ENCODE data around the gene CLEC6A. TPM values are rescaled to one million over a fixed set of nuclear protein-coding genes. Genes with fewer than 3 reads are reported as not detected.
"Not testable (repeated sequence)": the region's sequence is repeated elsewhere in the genome, so short reads cannot be mapped to it uniquely, and the experiment has no call there.

CLEC6A gene
- total RNA-seq, 2 donors from 2014 or later: not detected

DNA sequence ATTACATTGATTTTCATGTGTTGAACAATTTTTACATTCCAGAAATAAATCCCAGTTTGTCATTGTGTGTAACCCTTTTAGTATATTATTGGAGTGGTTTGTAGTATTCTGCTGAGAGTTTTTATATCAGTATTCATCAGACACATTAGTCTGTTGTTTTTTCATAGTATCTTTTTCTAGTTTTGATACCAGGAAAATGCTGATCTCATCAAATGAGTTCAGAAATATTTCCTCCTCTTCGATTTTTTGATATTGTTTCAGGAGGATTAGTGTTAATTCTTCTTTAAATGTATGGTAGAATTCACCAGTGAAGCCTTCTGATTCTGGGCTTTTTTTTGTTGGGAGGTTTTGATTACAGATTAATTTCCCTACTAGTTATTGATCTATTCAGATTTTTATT lies 15.3 kb downstream of the CLEC6A start:
- Mint-ChIP-seq H3K27ac (no peak overlapping the region), H3K4me3 (no peak overlapping the region), H3K36me3 (ENCODE audit: low read depth) (no peaks in the 10 kb centered on the region), H3K27me3 (peaks cover 13% of the 10 kb centered on the region), H3K4me1 (no peaks in the 10 kb centered on the region), H3K9me3 (peaks cover 7% of the 10 kb centered on the region)
- ATAC-seq (replicated peaks): no peak

DNA sequence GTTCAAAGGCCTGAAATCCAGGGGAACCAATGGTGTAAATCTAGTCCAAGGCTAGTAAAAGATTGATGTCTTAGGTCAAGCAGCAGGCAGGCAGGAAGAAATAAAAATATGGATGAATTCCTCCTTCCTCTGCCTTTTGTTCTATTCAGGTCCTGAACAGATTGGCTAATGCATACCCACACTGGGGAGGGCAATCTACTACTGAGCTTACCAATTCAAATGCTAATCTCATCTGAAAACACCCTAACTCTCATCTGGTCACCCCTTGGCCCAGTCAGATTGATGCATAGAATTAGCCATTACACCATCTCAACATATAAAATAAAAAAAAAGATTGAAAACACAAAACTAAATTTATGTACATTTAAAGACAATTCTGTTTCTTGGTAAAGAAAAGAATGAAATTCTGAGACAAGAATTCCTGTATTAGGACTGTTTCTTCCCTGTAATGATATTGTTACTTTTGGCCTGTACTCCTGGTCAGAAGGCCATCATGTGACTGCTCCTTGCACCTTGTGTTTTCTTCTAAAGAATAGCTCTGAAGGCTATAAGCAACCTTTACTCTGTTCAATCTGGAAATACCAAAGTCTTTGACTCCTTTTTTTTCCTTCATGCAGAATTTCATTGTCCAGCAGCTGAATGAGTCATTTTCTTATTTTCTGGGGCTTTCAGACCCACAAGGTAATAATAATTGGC lies 19.9 kb downstream of the CLEC6A start:
- H3K27me3 Mint-ChIP-seq: peaks cover 13% of the 10 kb centered on the region
- H3K9me3 Mint-ChIP-seq: no peaks in the 10 kb centered on the region
- H3K27ac Mint-ChIP-seq: no peak overlapping the region
- H3K4me3 Mint-ChIP-seq: no peak overlapping the region
- no peak for ATAC-seq (replicated peaks)
- H3K36me3 Mint-ChIP-seq (ENCODE audit: low read depth): no peaks in the 10 kb centered on the region
- H3K4me1 Mint-ChIP-seq: no peaks in the 10 kb centered on the region

DNA sequence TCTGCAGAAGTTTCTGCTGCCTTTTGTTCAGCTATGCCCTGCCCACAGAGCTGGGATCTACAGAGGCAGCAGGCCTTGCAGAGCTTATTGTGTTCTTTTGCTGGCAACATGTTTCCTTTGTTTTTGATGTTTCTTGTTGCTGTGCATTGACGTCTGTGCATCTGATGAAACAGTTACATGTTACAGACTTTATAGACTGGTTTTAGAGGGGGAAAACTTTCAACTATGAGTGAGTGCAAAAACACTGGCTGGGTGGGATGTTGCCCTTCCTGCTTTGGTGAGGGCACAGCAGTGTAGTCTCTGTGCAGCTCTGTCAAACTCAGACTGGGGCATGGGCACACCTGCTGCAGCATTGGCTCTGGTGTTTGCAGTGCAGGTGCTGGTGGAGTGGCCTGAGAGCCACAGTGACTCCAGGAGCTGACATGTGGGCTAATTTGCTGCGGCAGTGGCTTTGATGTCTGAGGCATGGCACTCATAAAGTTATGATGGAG lies 26.9 kb downstream of the CLEC6A start:
- no peak overlapping the region for H3K27ac Mint-ChIP-seq
- H3K27me3 Mint-ChIP-seq: peaks cover 3% of the 10 kb centered on the region
- ATAC-seq (replicated peaks): peak; percentile 18
- no peaks in the 10 kb centered on the region for H3K9me3 Mint-ChIP-seq
- H3K4me3 Mint-ChIP-seq: no peak overlapping the region
- H3K4me1 Mint-ChIP-seq: peaks cover 14% of the 10 kb centered on the region
- no peaks in the 10 kb centered on the region for H3K36me3 Mint-ChIP-seq (ENCODE audit: low read depth)

DNA sequence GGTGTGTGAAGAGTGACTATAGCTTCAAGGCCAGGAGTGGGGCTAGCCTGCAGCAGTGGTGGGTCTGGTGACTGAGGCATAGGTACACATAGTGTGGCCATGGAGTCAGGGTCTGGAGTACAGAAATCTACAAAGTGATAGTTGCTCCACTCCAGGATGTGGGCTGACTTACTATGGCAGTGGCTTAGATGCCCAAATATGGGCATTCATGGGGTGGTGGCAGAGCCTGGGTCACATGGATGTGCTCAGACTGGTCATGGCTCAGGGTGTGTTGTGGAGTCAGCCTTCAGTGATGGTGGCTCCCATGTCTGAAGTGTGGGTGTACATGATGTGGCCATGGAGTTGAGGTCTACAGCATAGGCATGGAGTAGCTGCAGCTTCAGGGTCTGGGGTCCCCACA lies 27.3 kb downstream of the CLEC6A start:
- Mint-ChIP-seq H3K36me3 (ENCODE audit: low read depth) (no peaks in the 10 kb centered on the region), H3K4me1 (peaks cover 14% of the 10 kb centered on the region), H3K9me3 (no peaks in the 10 kb centered on the region), H3K4me3 (no peak overlapping the region), H3K27ac (no peak overlapping the region), H3K27me3 (peaks cover 3% of the 10 kb centered on the region)
- peak; percentile 91 for ATAC-seq (replicated peaks)

DNA sequence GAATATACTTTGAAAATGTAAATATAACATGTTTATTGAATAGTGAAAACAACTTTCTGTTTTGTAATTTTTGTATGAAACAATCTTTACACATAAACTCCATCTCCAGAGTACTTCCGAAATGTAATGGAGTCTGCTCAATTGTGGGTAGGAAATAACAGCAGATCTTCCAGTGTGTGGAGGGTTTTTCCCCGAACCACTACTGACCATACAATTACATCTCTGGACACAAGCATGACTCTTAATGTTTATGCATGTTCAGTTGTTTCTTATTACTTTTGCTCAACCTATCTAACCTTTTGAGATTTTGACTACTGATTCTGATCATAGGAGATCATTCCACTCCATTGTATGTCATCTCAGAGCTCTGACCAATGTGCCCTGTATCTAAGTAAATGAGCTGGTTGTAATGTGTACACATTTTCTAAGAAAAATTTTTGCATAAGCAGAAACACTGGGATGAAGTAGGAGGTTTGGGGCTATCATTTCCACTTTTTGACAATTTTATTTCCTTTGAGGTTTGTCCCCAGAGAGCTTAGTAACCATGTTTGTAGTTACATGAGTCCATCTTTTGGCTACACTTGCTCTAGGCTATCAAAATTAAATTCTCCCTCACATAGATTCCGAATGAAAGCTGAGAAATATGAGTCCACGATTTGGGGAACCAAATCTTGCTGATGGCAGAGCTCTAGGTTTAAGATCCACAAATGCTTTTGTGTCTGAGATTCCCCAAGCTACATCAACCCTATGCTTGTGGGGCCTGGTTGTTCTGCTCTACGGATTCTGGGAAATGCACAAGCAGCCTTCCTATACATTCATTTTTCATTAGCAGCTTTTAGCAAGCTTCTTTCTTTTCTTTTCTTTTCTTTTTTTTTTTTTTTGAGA lies 36.1 kb downstream of the CLEC6A start:
- H3K4me1 Mint-ChIP-seq: peaks cover 13% of the 10 kb centered on the region
- peak overlapping the region; percentile 75 for H3K27ac Mint-ChIP-seq
- H3K9me3 Mint-ChIP-seq: no peaks in the 10 kb centered on the region
- no peaks in the 10 kb centered on the region for H3K27me3 Mint-ChIP-seq
- no peaks in the 10 kb centered on the region for H3K36me3 Mint-ChIP-seq (ENCODE audit: low read depth)
- H3K4me3 Mint-ChIP-seq: peak overlapping the region; percentile 39
- peak; percentile 37 for ATAC-seq (replicated peaks)

DNA sequence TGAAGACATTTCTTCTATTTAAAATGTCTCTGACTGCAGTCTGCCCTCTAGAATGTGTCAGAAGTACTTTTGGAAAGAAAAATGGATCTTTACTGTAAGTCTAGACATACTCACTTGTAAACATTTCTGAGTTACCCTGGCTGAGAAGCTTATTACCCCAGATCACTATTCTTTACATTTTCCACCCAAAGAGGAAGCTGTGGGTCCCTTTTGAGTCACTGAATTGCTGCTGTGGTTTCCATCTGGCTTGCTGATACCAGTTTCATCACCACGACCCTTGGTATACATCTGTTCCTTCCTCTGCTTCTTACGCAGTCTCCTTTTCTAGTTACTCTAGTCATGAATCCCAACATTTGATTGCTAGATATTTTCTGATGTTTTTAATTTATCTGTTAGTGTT lies 37.3 kb downstream of the CLEC6A start:
- Mint-ChIP-seq H3K4me3 (peak overlapping the region; percentile 39), H3K36me3 (ENCODE audit: low read depth) (no peaks in the 10 kb centered on the region), H3K27me3 (peaks cover 3% of the 10 kb centered on the region), H3K27ac (peak overlapping the region; percentile 75), H3K4me1 (peaks cover 13% of the 10 kb centered on the region), H3K9me3 (no peaks in the 10 kb centered on the region)
- ATAC-seq (replicated peaks): peak; percentile 98

DNA sequence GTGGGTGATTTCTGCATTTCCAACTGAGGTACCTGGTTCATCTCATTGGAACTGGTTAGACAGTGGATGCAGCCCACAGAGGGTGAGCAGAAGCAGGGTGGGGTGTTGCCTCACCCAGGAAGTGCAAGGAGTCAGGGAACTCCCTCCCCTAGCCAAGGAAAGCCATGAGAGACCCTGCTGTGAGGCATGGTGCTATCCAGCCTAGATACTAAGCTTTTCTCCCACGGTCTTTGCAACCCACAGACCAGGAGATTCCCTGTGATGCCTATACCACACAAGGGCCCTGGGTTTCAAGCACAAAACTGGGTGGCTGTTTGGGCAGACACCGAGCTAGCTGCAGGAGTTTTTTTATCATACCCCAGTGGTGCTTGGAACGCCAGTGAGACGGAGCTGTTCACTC lies 39.9 kb downstream of the CLEC6A start:
- peaks cover 13% of the 10 kb centered on the region for H3K4me1 Mint-ChIP-seq
- ATAC-seq (replicated peaks); H3K9me3 Mint-ChIP-seq; H3K27ac Mint-ChIP-seq; H3K4me3 Mint-ChIP-seq; H3K27me3 Mint-ChIP-seq; H3K36me3 Mint-ChIP-seq (ENCODE audit: low read depth): not testable (repeated sequence)

DNA sequence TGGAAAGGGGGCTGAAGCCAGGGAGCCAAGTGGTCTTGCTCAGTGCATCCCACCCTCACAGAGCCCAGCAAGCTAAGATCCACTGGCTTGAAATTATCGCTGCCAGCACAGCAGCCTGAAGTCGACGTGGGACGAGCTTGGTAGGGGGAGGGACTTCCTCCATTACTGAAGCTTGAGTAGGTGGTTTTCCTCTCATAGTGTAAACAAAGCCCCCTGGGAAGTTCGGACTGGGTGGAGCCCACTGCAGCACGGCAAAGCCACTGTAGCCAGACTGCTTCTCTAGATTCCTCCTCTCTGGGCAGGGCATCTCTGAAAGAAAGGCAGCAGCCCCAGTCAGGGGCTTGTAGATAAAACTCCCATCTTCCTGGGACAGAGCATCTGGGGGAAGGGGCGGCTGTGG lies 40.3 kb downstream of the CLEC6A start:
- not testable (repeated sequence) for H3K27ac Mint-ChIP-seq; H3K9me3 Mint-ChIP-seq; H3K27me3 Mint-ChIP-seq; H3K4me3 Mint-ChIP-seq; ATAC-seq (replicated peaks); H3K36me3 Mint-ChIP-seq (ENCODE audit: low read depth)
- peaks cover 13% of the 10 kb centered on the region for H3K4me1 Mint-ChIP-seq

DNA sequence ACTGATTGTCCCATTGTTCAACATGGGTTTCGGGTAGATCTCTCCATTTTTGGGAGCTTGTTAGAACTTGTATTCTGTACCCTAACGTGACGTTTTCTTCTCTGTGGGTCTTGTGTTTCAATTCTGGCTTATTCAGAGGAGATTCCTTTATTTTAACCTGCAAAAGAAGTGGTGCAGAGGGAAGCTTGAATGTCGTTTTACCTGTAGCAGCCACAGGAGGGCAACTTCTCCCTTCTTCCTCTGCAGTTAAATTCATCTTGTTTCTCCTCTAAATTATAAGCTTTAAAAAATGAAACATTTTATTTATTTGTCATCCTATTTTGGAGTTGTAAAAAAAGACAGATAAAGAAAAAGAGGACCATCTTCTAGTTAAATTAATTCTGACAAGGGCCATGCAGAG lies 43.9 kb downstream of the CLEC6A start:
- Mint-ChIP-seq H3K4me1 (peaks cover 6% of the 10 kb centered on the region), H3K9me3 (no peaks in the 10 kb centered on the region), H3K27me3 (peaks cover 9% of the 10 kb centered on the region), H3K36me3 (ENCODE audit: low read depth) (no peaks in the 10 kb centered on the region), H3K27ac (no peak overlapping the region), H3K4me3 (no peak overlapping the region)
- ATAC-seq (replicated peaks): no peak

DNA sequence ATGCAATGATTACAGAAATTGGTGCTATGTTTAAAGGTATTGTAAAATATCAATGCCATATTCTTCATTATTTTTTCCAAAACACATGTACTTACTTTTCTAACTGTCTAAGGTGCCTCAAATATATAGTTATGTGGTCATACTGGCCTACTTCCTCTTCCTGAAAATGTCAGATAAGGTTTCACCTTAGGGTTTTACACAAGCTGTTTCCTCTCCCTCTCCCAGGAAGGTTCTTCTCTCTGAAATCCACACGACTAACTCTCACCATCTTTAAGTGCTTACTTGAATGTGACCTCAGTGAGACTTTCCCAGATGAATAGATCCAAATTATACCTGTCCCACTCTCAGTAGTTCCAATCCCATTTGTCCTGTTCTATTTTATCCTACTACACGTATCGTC lies 46.0 kb downstream of the CLEC6A start:
- ATAC-seq (replicated peaks): no peak
- Mint-ChIP-seq H3K36me3 (ENCODE audit: low read depth) (no peaks in the 10 kb centered on the region), H3K27me3 (peaks cover 9% of the 10 kb centered on the region), H3K9me3 (no peaks in the 10 kb centered on the region), H3K4me3 (no peak overlapping the region), H3K27ac (no peak overlapping the region), H3K4me1 (peaks cover 6% of the 10 kb centered on the region)

DNA sequence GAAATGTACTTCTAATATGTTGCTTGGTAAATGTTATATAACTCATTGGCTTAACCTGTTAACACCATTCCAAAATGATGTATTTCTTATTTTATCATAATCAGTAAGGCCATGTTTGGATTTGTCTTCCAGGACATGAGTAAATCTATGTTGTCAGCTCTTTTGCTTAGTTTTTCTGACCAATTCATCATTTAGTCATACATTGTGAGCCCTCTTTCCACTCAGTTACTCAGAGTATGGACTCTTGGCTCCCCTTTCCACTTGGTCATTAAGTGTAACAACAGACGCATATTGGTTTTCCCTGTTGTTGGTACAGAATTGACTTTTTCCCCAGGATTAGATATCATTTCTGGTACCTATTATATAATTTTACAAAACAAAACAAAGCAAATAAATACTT lies 48.6 kb downstream of the CLEC6A start:
- no peaks in the 10 kb centered on the region for H3K36me3 Mint-ChIP-seq (ENCODE audit: low read depth)
- no peaks in the 10 kb centered on the region for H3K9me3 Mint-ChIP-seq
- H3K4me3 Mint-ChIP-seq: no peak overlapping the region
- no peak for ATAC-seq (replicated peaks)
- peaks cover 6% of the 10 kb centered on the region for H3K4me1 Mint-ChIP-seq
- H3K27ac Mint-ChIP-seq: no peak overlapping the region
- H3K27me3 Mint-ChIP-seq: peaks cover 5% of the 10 kb centered on the region

DNA sequence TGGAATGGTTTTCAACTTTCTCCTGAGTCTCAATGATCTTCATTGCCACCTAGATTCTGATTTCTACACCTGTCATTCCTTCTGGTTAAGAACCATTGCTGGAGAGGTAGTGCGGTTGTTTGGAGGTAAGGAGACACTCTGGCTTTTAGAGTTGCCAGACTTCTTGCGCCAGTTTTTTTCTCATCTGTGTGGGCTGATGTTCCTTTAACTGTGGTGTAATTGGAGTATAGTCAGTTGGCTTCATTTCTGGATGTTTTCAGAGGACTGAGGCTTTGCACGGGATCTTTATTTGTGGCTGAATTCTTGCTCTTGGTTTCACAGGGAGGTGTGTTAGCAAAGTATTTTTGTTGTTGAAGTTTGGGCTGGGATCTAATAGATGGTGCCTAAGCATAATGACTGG lies 51.8 kb downstream of the CLEC6A start:
- H3K4me1 Mint-ChIP-seq: no peaks in the 10 kb centered on the region
- no peak overlapping the region for H3K27ac Mint-ChIP-seq
- no peaks in the 10 kb centered on the region for H3K36me3 Mint-ChIP-seq (ENCODE audit: low read depth)
- ATAC-seq (replicated peaks): no peak
- H3K27me3 Mint-ChIP-seq: peaks cover 5% of the 10 kb centered on the region
- H3K4me3 Mint-ChIP-seq: no peak overlapping the region
- H3K9me3 Mint-ChIP-seq: no peaks in the 10 kb centered on the region

DNA sequence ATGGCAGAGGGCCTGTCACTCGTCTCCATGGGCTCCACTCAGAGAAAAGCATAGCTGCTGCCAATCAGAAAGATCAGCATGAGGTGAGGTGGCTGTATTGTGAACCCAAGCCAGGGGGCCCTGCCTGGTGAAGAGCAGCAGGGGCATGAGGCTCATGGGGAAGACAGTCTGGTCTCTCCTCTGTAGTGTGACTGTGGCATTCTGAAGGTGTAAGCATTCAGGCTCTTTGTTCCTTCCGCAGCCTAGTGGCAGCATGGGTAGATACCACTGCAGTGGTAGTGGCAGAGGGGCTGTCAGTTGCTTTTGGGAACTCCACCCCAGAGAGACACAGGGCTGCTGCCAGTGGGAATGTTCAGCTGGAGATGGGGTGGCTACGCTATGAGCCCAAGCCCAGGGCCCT lies 52.5 kb downstream of the CLEC6A start:
- ATAC-seq (replicated peaks): no peak
- Mint-ChIP-seq H3K27me3 (peaks cover 5% of the 10 kb centered on the region), H3K9me3 (no peaks in the 10 kb centered on the region), H3K36me3 (ENCODE audit: low read depth) (no peaks in the 10 kb centered on the region), H3K4me3 (no peak overlapping the region), H3K4me1 (no peaks in the 10 kb centered on the region), H3K27ac (no peak overlapping the region)

DNA sequence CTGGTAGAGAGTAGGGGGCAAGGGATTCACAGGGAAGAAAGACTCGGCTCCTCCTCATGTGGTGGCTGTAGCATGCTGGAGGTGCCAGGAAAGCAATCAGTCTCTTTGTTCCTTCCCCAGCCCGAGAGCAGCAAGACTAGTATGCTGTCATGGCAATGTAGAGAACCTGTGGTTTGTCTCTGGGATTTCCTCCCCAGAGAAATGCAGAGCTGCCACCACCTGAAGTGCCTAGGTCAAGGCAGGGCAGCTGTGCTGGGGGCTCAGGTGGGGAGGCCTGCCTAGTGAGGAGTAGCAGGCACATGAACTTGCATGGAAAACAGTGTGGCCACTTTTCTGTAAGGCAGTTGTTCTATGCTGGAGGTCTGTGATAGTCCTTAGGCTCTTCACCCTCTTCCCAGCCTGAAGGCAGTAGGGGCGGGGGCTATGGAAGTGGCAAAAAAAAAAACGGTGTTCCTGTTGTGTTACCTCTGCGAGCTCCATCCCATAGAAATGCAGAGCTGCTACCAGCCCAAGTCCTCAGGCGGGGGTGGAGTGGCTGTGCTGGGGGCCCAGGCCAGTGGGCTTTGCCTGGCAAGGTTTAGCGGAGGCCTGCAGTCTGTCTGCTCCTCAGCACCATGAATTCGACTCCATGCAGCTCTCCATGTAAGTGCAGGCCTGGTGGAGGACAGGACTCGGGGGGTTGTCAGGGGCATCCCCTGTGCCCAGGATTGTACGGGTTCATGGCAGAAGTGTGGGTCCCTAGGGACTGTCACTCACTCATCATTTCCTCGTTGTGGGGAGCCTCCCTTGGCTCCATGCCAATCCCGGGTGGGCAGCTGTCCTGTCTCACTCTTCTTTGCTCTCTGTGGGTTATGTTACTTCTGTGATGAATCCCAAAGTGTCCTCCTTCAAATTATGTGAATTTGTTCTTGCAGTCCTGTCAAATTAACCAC lies 53.4 kb downstream of the CLEC6A start:
- Mint-ChIP-seq H3K27me3 (peaks cover 10% of the 10 kb centered on the region), H3K9me3 (no peaks in the 10 kb centered on the region), H3K27ac (no peak overlapping the region), H3K4me1 (no peaks in the 10 kb centered on the region), H3K4me3 (no peak overlapping the region), H3K36me3 (ENCODE audit: low read depth) (no peaks in the 10 kb centered on the region)
- ATAC-seq (replicated peaks): no peak

Measured in activated T-helper 17 cell treated with anti-CD3 and anti-CD28 coated beads, Interleukin-2, amount 50 U/mL, for 72 hours (primary cell).